ENCODE data around the gene NDUFA11. TPM values are rescaled to one million over a fixed set of nuclear protein-coding genes. Genes with fewer than 3 reads are reported as not detected.

NDUFA11 gene
- polyA plus RNA-seq, 1 of the 3 experiments (the other 2 are of a cell fraction) = 534 TPM

GRCh38 chr19:5851302-5851701, 52.3 kb downstream of the NDUFA11 start, which contains the start of gene FUT3:
TSS of gene FUT3 (minus strand) at chr19:5851449.
- Histone ChIP-seq H3K4me3 (ENCODE audit: low read depth in 2 of 2, low read length in 1 of 2) (no peak within 1 kb of the TSS), H3K4me2 (no peak within 1 kb of the TSS), H3K9me3 (no peaks in the 10 kb centered on the region), H3K79me2 (ENCODE audit: insufficient read depth) (no peaks in the 10 kb centered on the region), H4K20me1 (ENCODE audit: insufficient read depth) (no peaks in the 10 kb centered on the region), H2AFZ (ENCODE audit: low read depth) (no peak within 1 kb of the TSS), H3K4me1 (ENCODE audit: control insufficient read depth in 1 of 2, insufficient read depth in 2 of 2, low read depth in 1 of 2, low read length in 1 of 2) (no peaks in the 10 kb centered on the region), H3F3A (replicated peaks; ENCODE audit: insufficient read depth) (no peaks in the 10 kb centered on the region), H3K36me3 (replicated peaks in 1 of 2; ENCODE audit: control insufficient read depth in 1 of 2, insufficient read depth in 2 of 2, low read length in 1 of 2) (no peaks in the 10 kb centered on the region), H3K9ac (no peak within 1 kb of the TSS), H3K27ac (ENCODE audit: low read depth in 2 of 2, low read length in 1 of 2) (no peak within 1 kb of the TSS), H3K27me3 (ENCODE audit: insufficient read depth) (peaks cover 18% of the 10 kb centered on the region), H3K9me2 (no peaks in the 10 kb centered on the region)
- ChIA-PET POLR2A (no interaction called here), CTCF (no interaction called here)
- no peak for DNase-seq
- WGBS (ENCODE audit: low lambda C conversion rate) = 75% methylated on average over 9 of the region's 10 CpGs
- TF ChIP-seq RFX5 (IDR thresholded peaks at IDR 0.05; ENCODE audit: low read length) (no peak), RXRA (IDR thresholded peaks at IDR 0.05; ENCODE audit: borderline replicate concordance, low read depth) (no peak), GABPA (IDR thresholded peaks at IDR 0.05; ENCODE audit: low read depth) (no peak), MXI1 (IDR thresholded peaks at IDR 0.05; ENCODE audit: low read depth, low read length) (no peak), SIN3A (IDR thresholded peaks at IDR 0.05; ENCODE audit: borderline replicate concordance, low read depth, low read length) (no peak), TAF1 (IDR thresholded peaks at IDR 0.05; ENCODE audit: borderline replicate concordance, low read depth, low read length) (no peak), EP300 (IDR thresholded peaks at IDR 0.05; ENCODE audit: borderline replicate concordance in 1 of 2, low read depth in 1 of 2, low read length in 1 of 2) (no peak), JUND (IDR thresholded peaks at IDR 0.05) (no peak), SMC3 (IDR thresholded peaks at IDR 0.05; ENCODE audit: low read depth, low read length) (no peak), NRF1 (IDR thresholded peaks at IDR 0.05; ENCODE audit: low read depth, low read length) (no peak), CHD2 (IDR thresholded peaks at IDR 0.05; ENCODE audit: low read length, partially characterized antibody) (no peak), YY1 (IDR thresholded peaks at IDR 0.05; ENCODE audit: low read depth) (no peak), IRF3 (IDR thresholded peaks at IDR 0.05; ENCODE audit: low read depth, low read length) (no peak), MEF2A (IDR thresholded peaks at IDR 0.05; ENCODE audit: borderline replicate concordance, low read depth) (no peak)
- TF ChIP-seq, protein P1, sequence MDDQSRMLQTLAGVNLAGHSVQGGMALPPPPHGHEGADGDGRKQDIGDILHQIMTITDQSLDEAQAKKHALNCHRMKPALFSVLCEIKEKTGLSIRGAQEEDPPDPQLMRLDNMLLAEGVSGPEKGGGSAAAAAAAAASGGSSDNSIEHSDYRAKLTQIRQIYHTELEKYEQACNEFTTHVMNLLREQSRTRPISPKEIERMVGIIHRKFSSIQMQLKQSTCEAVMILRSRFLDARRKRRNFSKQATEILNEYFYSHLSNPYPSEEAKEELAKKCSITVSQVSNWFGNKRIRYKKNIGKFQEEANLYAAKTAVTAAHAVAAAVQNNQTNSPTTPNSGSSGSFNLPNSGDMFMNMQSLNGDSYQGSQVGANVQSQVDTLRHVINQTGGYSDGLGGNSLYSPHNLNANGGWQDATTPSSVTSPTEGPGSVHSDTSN (IDR thresholded peaks at IDR 0.05) = no peak
- TF ChIP-seq, protein P2, sequence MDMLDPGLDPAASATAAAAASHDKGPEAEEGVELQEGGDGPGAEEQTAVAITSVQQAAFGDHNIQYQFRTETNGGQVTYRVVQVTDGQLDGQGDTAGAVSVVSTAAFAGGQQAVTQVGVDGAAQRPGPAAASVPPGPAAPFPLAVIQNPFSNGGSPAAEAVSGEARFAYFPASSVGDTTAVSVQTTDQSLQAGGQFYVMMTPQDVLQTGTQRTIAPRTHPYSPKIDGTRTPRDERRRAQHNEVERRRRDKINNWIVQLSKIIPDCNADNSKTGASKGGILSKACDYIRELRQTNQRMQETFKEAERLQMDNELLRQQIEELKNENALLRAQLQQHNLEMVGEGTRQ (IDR thresholded peaks at IDR 0.05; ENCODE audit: borderline replicate concordance, low read depth, low read length) = no peak
- TF ChIP-seq, protein P3, sequence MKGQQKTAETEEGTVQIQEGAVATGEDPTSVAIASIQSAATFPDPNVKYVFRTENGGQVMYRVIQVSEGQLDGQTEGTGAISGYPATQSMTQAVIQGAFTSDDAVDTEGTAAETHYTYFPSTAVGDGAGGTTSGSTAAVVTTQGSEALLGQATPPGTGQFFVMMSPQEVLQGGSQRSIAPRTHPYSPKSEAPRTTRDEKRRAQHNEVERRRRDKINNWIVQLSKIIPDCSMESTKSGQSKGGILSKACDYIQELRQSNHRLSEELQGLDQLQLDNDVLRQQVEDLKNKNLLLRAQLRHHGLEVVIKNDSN (IDR thresholded peaks at IDR 0.05; ENCODE audit: borderline replicate concordance, low read depth) = no peak
